ENCODE data around the gene SNAPC2.

The SNAPC2 gene, protein sequence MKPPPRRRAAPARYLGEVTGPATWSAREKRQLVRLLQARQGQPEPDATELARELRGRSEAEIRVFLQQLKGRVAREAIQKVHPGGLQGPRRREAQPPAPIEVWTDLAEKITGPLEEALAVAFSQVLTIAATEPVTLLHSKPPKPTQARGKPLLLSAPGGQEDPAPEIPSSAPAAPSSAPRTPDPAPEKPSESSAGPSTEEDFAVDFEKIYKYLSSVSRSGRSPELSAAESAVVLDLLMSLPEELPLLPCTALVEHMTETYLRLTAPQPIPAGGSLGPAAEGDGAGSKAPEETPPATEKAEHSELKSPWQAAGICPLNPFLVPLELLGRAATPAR

DNA sequence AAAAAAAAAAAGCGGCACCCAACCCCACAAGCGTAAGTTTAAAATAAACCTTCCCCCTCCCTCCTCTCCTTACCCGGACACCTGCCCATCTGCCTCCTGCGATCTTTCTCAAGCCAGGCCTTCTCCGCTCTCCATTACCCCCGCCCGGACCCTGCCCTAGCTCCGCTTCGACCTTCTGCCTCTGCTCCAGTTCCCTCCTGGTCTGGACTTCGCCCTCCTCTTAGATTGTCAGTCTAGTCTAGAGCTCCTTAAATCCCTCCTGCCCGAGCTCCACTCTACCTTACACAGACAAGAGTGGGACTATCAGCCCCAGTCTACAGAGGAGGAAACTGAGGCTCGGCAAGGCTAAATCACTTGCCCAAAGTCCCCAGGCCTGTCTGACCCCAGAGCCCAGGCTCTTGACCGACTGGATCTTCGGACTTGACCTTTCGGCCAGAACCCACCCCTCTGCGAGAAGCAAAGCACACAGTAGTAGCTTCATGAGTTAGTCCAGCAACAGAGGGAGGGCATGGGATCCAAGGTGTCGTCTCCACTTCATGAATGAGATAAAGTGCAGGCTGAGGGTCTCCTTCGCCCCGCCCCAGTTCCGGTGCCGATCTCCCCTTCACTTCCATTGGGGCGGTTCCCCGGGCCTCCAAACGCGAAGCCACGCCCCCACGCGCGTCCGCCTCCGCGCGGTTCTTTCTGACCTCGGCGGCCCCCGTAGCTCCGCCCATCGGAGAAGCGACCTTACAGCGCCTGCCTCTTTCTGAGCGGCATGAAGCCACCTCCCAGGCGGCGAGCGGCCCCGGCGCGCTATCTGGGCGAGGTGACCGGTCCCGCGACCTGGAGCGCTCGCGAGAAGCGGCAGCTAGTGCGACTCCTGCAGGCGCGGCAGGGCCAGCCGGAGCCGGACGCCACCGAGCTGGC, at the start of gene SNAPC2:
Gene SNAPC2, plus strand, starts transcription at position 729 of the 909 bp plus-strand sequence. Its CDS starts 29 bp downstream, at position 758.
- peak; percentile 90 for DNase-seq (ENCODE audit: low read depth)

DNA sequence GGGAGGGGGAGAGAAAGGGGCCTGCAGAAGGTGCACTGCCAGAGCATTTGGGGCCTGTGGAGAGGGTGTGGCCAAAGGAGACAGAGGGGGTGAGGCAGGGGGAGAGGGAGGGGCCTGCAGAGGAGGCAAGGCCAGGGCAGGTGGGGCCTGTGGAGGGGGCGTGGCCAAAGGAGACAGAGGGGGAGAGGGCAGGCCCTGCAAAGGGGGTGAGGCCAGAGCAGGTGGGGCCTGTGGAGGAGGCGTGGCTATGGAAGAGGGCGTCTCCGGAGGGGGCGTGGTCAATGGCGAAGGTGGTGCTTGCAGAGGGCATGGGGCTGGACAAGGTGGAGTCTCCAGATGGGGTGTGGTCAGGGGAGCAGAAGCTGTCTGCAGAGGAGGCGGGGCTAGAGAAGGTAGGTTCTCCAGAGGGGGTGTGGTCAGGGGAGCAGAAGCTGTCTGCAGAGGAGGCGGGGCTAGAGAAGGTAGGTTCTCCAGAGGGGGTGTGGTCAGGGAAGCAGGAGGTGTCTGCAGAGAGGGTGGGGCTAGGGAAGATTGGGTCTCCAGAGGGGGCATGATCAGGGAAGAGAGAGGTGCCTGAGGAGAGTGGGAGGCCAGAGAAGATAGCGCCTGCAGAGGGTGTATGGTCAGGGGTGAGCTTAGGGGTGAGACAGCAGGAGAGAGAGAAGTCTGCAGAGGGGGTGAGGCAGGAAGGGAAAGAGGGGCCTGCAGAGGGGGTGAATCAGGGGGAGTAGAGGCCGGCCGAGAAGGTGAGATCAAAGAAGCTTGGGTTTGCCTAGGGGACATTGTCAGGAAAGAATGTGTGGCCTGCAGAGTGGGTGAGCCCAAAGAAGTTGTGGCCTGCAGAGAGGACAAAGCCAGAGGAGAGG, 49.3 kb upstream of the SNAPC2 start:
- no peak for DNase-seq (ENCODE audit: low read depth)

DNA sequence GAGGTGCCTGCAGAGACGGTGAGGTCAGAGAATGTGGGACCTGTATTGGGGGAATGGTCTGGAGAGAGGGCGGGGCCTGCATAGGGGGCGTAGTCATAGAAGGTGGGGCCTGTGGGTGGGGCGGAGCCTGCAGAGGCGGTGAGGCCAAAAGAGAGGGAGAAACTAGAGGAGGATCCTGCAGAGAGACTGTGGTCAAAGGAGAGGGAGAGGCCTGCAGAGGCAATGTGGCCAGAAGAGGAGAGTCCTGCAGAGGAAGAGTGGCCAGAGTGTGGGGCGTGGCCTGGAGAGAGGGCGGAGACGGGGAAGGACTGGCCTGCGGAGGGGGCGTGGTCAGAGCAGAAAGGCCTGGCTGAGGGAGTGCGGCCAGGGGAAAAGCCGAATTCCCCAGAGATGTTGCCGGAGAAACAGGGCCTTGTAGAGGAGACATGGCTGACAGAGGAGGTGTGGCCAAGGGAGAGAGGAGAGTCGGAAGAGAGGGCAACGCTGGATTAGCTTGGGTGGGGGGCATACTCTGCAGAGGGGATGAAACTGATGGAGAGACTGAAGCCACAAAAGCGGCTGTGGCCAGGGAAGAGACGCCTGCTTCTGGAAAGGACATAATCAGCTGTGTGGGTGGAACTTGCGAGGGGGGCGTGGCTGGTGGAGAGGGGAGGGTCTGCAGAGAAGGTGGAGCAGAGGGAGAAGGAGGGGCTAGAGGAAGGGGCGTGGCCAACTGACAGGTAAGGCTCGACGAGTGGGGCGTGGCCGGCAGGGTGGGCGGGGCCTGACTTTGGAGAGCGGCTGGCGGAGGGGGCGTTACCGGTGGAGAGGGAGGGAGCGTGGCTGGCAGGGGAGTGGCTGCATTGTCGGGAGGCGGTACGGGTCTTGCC, 48.5 kb upstream of the SNAPC2 start:
- peak; percentile 36 for DNase-seq (ENCODE audit: low read depth)

DNA sequence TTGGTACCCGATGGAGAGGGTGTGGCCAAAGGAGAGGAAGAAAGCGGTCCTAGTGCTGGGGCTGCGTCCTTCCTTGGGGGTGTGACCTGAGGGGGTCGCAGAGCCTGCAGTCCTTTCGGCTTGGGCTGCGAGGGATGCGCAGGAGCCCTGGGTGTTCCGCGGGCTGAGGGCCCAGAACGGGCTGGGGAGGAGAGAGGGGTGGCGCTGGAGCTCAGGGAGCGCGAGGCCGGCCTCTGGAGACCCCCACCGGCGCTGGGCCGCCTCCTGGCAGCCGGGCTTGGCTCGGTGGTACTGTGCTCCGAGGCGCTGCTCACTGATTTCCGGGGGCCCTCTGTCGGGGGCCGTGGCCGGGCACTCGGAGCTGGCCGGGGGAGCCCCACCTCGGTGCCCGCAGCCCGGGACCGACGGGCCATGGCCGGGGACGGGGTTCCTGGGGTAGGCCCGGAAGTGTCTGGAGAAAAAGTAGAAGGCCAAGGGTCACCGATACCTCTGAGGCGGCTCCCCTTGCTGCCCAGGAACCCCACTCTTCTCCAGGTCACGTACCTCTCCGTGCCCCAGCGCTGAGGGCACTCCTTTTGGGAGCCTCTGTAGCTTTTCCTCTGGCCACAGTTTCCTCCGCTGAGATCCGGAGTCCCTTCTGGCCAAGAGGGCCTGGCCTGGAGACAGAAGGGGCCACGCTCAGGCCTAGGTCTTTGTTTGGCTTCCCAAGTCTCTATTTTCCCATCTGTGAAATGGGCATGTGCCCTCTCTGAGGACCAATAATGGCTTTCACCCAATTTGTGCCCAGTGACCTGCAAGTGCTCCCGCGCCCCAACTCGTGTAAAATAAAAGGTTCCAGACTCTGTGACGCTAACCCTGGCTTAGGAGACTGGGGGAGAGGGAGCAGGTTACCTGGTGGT, 47.6 kb upstream of the SNAPC2 start:
- no peak for DNase-seq (ENCODE audit: low read depth)

DNA sequence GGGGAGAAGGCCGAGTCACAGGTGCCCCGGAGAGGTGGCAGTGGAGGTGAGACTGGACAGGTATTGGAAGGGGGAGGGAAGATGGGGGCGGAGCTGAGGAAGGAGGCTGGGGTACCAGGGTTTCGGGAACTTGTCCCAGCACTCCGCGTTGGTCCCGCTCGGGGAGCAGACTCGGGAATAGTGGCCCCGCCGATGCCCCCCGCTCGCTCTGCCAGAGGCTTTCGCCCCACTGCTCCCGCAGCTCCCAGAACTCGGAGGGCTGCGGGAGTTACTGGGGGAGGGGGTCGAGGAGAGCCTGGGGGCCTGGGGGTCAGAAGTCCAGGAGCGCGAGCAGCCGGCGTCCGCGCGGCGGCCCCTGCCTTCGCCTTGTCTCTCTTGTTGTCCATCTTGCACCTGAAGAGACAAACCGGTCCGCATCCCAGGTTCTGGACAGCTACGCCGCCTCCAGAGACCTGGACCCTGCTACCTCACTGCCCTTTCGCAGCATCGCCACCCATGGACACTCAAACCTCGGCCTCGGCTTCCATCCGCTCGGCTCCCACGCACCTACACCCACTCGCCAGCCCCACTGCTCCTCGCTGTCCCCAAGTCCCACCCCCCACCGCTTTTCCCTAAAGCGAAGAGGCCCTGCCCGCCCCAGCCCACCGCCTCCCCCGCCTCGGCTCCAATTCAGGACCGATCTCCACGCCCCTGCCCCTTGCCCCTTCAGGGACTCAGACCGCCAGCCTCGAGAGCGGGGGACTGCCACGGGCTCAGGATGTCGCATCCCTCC, 46.6 kb upstream of the SNAPC2 start:
- no peak for DNase-seq (ENCODE audit: low read depth)

DNA sequence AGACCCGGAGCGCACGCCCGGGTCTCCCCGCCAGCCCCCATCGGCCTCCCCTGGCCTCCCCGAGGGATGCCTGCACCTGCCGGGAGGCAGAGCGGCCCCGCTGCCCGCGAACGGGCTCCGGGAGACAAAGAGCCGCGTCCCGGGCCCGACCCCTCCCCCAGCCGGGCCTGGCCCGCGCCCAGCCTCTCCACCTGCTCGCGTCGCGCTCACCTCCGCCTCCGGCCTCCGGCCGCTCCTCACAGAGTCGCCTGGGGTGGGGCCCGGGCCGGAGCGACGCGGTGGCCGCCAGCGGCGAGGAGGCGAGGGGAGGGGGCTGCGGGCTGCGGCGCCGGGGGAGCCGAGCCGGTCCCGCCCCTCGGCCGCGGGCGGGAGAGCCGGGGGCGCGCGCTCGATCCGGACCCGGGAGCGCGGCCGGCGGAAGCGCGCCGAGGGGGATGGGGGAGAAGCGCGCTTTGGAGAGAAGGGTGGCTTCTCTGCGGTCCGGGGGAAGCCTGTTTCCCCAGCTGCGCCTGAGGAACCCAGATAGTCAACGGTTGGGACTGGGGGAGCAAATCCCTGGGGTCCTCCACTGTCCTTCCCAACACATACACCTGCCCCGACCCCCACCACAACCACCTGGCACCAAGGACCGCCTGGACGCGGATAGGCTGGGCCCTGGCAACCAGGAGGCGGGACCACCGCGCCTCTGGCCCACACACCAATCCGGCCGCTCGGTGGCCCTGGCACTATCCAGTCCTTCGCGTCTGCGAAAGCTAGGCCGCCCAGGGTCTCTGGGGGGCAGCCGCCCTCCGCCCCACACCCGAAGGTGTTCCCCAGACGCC, 45.9 kb upstream of the SNAPC2 start, which contains the start of gene PRR36:
Gene PRR36, minus strand, starts transcription at position 315 of the 821 bp plus-strand sequence. CDS start 701 bp downstream, outside the sequence.
- no peak for DNase-seq (ENCODE audit: low read depth)

DNA sequence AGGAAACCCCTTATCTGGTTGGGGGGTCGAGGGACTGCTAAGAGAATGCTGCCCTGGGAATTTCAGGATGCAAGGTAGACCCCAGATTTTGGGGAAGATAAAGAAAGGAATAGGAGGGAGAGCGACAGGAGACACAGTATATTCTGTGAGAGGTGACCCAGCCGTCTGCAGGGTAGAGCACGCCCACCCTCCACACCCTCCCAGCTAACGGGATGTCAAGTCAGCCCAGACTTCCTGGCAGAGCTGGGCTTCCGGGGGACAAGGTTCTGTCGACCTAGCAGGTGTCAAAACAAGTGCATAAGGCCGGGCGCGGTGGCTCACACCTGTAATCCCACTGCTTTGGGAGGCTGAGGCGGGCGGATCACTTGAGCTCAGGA, 45.3 kb upstream of the SNAPC2 start:
- no peak for DNase-seq (ENCODE audit: low read depth)

DNA sequence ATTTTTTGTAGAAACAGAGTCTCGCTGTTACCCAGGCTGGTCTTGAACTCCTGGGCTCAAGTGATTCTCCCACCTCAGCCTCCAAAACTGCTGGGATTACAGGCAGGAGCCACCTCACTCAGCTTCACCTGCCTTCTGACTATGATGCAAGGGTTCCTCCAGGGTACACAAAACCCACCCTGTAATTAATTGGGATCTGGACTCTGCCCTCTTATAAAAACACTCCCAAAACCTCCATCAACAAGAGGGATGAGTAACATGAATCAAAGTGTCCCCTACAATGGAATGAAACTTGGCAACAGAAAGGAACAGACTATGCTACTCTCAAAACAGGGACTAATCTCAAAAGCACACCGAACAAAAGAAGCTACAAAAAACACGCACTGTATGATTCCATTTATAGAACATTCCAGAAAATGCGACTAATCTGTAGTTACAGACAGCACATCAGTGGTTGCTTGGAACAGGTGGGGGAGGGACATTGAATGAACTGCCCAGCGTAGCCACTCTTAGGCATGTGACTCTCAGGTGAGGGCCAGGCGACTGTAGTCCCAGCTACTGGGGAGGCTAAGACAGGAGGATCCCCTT, 42.8 kb upstream of the SNAPC2 start:
- DNase-seq (ENCODE audit: low read depth) = no peak

DNA sequence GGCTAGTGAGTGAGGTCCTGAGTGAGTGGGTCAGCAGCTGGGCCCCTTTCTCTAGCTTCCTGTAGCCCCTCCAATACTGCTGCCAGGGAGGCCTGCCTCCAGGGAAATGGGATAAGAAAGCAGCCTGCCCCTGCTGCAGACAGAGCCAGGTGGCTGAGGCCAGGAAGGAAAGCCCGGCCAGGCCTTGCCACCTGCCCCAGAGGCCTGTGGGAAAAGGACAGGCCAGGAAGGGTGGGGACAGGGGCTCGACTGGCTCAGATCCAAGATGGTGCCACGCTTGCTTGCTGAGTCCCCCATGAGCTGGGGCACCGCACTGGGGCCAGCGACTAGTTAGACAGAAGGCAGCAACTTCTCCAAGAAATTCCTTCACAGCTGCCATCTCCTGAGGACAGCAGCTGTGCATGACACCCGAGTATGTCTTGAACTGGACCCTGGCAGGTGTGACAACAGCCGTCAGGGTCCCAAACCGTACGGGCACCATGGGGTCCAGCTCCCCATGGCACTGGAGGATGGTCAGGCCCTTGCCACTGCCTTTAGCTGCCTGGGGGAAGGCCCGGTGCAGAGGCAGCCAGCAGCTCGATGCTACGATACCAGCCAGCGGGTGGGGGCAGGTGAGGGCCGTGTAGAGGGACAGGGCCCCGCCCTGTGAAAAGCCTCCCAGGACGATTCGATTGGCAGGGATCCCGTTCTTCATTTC, 40.9 kb upstream of the SNAPC2 start:
- DNase-seq (ENCODE audit: low read depth) = no peak

DNA sequence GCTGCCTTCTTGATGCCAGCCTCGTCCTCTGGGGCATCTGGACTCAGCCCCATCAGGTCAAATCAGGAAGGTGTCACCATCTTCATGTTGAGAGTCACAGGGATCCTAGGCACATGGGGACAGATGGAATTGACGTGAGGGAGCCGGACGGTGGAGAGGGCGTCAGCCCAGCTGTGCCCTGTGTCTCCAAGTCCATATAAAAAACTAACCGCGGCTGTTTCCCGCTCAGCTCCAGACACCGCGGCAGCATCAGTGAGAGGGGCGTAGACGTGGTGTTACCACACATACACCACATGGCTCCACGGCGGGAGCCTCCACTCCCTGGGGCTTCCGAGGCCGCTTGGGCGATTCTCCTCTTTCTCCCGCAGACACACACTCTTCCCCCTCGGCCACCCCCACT, 40.3 kb upstream of the SNAPC2 start:
- no peak for DNase-seq (ENCODE audit: low read depth)

DNA sequence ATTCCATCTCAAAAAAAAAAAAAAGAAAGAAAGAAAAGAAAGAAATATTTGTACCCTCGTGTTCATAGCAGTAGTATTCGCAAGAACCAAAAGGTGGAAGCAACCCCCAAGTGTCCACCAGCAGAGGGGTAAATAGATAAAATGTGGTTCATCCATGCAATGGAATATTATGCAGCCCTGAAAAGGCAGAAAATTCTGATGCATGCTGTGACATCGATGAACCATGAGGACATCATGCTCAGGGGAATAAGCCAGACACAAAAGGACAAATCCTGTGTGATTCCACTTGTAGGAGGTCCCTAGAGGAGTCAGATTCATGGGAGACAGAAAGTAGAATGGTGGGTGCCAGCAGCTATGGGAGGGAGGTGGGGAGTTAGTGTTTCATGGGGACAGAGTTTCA, 38.2 kb upstream of the SNAPC2 start:
- no peak for DNase-seq (ENCODE audit: low read depth)

DNA sequence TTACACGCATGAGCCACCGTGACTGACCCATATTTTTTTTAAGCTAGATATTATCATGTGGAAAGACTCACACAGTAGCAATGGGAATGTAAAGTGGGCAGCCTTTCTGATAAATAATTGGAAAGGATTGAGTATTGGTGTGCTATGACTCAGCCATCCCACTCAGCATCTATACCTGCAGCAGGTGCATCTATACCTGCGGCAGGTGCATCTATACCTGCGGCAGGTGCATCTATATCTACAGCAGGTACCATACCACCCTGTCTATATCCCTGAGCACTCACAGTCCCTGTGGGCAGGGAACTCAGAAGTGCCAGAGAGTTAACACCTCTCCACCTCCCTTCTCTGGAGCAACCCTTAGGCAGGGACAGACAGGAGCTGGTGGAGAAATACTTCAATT, 37.0 kb upstream of the SNAPC2 start:
- no peak for DNase-seq (ENCODE audit: low read depth)

DNA sequence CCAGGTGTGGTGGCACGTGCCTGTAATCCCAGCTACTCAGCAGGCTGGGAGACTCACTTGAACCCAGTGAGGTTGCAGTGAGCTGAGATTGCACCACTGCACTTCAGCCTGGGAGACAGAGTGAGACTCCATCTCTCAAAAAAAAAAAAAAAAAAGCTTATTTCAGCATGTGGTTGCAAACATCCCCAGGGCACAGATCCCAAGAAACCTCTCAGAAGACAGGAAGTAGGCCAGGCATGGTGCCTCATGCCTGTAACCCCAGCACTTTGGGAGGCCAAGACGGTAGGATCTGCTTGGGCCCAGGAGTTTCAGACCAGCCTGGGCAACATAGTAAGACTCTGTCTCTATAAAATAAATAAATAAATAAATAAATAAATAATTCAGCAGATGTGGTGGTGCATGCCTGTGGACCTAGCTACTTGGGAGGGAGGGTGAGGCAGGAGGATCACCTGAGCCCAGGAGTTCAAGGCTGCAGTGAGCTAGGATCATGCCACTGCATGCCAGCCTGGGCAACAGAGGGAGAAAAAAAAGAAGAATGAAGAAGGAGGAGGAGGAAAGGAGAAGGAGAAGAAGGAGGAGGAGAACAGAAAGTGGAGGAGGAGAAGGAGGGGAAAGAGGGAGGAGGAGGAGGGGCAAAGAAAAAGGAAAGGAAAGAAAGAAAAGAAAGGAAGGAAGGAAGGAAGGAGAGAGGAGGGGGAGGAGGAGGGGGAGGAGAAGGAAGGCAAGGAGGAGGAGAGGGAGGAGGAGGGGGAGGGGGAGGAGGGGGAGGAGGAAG, 36.2 kb upstream of the SNAPC2 start:
- DNase-seq (ENCODE audit: low read depth) = no peak

DNA sequence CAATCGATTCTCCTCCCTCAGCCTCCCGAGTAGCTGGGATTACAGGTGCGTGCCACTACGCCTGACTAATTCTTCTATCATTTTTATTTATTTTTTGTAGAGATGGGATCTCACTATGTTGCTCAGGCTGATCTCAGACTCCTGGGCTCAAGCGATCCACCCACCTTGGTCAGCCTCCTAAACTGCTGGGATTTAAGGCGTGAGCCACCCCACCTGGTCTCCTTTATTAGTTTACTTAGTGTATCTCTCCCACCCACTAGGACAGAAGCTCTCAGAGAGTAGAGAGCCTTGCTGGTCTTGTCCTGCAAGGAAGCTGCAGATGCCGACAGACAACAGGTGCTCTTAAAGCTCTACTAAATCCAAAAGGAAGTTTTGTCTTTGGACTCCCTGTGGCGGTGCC, 34.3 kb upstream of the SNAPC2 start:
- no peak for DNase-seq (ENCODE audit: low read depth)

DNA sequence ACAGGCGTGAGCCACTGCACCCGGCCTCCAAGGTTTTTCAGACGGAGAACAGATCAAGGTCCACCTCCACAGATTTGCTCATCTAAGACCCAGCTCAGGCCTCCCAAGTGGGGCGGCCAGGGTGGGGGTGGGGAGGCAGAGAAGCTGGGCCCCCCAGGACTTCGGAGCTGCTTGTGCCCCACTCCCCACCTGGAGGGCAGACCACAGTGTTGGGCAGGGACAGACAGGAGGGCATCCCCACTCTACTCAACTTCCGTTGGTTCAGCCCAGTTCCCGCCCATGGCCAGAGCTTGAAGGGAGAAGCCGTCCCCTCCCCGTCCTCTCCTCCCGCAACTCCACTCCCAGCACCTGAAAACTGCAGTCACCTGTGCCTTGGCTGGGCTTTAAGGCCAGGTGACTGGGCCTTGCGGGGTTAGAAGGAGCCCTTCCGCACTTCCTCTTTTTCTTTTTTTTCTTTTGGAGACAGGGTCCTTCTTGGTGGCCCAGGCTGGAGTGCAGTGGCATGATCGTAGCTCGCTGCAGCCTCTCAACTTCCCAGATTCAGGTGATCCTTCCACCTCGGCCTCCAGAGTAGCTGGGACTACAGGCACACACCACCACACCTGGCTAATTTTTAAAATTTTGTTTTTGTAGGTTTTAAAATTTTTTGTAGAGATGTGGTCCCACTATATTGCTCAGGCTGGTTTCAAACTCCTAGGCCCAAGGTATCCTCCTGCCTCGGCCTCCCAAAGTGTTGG, 32.6 kb upstream of the SNAPC2 start:
- DNase-seq (ENCODE audit: low read depth) = no peak

Measured in stimulated activated CD8-positive, alpha-beta memory T cell treated with anti-CD3 and anti-CD28 coated beads, Interleukin-15, amount 100 ng/mL, for 24 hours (primary cell).